HG02852 (cell line): ENCODE data around the gene CD80.
A peak's percentile ranks its signal among the peaks of the same experiment; 100 is the strongest.

ENCODE experiments used
- ATAC-seq: cut with Tn5 transposase; IDR thresholded peaks from one replicate; pipeline ENCODE4 v1.9.1; 2021; ENCODE audit warnings: mild to moderate bottlenecking, moderate library complexity; ENCODE audit not compliant: unreplicated experiment

The CD80 gene

DNA sequence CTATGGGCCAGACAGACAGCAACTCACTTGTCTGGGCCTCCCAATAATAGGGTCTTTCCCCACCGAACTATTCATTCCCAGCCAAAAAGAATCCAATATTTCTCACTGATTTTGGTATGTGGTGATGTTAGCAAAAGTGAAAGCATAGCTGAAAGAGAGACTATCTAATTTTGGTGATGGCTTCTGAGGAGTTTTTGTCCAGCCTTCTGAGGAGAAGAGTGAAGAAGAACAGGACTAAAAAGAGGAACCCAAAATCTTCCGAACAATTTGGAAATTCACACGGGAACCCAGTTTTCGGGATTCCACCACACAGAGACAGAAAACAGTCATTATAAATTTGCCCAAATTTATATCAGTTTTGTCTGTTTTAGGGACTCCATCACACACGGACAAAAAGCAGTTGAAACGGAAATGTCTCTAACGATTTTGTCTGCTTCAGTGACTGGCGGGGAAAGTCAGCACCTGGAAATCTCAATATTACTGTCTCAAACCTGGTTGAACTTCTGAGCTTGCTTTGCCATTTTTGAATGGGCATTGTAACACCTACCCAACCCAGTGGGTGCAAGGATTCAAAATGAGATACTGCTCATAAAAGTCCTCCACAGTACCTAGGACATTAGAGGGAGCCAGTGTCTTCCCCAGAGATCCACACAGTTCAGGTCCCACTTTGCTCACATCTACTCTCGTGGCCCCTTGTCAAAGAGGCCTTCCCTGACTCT is 9.1 kb downstream of the CD80 start:
- peak; percentile 38 for ATAC-seq

DNA sequence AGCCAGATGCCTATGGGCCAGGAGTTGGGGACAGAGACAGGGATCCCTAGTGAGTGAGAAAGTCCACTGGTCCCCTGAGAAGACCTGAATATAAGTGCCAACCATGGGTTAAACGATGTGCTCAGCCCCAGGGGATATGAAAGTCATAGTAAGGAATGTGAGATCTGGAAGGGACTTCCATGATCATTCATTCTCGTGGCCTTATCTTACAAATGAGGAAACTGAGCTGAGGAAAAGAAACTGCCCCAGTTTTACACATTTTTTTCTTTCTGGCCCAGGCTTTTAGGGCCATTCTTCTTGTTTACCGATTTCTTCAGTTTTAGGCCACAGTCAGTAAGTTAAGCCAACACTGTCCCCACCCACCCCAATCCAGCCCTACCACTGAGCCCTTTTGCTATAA is 11.1 kb downstream of the CD80 start:
- ATAC-seq, result no peak

DNA sequence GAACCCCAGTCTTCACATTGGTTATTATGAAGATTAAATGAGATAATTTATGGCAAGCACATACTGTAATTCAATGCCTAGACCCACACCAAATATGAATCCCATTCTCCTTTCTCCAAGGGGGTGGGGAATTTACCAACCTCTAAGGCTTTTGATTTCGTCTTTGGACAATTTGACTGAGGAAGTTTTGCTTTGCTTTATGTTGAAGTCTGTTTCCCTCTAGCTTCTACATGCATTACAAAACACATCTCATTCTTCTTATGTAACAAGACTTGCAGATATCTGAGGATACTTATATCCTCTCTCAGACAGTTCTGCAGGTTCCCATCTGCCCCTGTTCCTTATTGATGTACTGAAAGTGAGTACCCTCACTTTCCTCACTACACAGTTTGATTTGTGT is 12.2 kb downstream of the CD80 start:
- ATAC-seq, result no peak

DNA sequence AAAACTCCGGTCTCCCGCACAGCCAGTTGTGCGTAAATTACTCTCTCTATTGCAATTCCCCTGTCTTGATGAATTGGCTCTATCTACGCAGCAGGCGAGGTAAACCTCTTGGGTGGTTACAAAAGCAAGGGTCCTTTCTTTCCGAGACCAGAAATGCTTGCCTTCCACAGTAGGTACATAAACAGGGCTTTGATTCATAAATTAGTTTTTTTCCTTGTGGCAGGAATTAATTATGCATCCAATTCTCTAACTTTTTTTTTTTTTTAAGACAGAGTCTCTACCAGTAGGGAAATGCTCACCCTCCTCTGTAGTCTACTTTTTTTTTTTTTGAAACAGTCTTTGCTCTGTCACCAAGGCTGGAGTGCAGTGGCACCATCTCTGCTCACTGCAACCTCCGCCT is 16.3 kb downstream of the CD80 start:
- ATAC-seq, result no peak

DNA sequence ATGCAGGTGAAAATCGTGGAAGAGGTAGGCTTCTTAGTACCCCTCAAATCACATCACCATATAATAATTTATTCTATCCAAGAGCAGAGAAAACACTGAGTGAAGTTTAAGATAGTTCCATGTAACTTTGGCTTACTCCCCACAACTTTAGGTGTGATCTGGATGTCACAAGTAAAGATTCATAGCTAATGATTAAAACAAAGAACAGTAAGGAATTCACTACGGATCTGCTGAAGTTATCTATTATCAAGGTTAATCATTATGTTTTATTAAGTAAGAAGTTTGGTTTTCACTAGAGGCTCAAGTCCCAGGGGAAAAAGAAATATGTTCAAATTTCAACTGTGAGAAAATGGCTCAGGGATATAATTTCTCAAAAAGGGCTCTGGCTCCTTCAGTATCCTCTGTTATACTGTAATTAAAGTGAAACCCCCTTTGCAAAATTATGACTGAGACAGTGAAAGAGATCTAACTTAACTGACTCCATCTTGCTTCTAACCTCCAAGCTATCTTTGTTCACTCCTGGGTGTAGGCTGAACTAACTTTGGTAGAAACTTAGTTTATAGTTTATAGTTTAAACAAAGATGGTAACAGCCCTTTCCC is 17.1 kb downstream of the CD80 start:
- no peak for ATAC-seq

DNA sequence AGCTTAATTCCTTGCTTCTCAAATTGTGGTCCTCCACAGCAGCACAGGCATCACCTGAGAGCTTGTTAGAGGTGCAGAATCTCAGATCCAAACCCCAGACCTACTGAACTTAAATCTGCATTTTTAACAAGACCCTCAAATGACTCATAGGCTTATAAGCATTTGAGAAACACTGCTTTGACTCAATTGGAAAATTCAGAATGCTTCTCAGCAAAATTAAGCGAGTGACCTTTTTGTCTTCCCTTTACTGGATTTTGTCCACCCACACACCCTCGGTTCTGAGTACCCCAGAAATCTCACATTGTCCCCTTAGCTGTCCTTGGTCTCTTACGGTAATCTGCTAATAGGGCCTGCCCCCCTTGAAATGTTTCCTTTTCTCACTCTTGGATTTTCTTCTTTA is 17.9 kb downstream of the CD80 start:
- no peak for ATAC-seq

DNA sequence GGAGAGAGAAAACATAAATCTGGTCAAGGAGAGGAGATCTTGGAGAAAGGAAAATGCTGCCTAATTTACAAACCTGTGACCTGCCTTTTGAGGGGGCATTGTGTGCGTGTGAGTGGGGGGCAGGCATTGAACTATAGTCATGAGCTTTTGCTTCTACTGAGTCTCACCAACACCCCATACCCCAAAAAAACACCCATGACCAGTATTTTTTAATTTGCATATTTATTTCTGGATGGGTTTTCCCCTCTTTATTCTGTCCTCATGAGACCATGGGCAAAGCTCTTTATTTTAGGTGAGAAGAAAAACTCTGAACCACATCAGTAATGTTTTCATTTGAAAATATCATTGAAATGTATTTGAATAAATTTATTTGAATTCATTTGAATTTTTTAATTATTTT is 20.6 kb downstream of the CD80 start:
- ATAC-seq, result no peak

DNA sequence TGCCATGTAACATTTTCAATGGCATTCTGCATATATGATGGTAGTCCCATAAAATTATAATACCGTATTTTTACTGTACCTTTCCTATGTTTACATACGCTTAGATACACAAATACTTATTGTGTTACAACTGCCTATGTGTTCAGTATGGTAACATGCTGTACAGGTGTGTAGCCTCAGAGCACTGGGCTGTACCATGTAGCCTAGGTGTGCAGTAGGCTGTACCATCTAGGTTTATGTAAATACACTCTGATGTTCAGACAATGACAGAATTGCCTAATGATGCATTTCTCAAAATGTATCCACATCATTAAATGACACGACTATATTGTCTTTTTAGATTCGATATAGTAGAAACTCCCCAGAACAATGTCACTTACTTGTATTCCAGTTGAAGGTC is 22.7 kb downstream of the CD80 start:
- no peak for ATAC-seq

DNA sequence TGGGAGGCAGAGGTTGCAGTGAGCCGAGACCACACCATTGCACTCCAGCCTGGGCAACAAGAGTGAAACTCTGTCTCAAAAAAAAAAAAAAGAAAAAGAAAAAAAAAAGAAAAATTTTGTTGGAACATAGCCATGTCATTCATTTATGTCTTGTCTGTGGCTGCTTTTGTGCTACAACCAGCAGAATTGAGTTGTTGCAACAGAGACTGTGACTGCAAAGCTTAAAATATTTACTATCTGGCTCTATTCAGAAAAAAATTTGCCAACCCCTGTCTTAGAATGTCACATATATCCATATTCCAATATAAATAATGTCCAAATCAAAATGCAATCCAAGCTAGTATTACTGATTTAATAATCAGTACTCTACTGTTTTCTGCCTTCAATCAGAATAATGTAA is 25.1 kb downstream of the CD80 start:
- ATAC-seq, result no peak

DNA sequence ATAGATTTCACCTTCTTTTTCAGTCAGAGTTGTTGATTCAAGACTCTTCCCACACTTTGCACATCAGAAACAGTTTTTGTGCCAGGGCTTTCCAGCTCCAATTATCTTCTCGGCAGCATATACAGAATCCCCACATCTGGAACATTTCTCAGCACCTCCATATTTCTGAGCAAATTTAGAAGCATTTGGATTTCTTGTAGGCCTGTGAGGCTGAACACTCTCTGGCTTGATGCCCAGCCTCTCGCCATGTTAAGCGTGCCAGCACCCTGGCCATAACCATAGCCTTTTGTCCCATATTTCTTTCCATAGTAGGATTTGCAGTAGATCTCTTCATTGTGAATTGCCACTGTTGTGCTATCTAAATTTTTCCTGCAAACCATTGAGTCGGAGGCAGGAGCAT is 28.3 kb downstream of the CD80 start:
- ATAC-seq, result no peak

DNA sequence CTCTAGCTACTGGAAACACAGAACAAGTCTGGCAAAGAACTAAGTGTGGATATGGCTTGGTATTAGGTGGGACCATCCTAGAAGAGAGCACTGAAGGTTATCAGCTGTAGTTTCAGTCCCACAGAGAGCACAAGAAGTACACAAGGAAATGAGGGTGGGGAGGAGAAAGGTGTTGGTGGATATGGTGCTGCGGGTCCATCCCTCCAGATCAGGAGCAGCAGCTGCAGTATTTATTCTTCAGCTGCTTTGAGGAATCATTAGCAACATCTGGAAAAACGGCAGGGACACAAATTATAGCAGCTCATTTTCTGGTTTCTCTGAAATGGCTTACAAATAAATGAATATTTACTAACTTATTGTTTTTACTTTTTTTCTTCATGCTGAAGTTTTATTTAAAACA is 29.0 kb downstream of the CD80 start:
- ATAC-seq, result no peak

DNA sequence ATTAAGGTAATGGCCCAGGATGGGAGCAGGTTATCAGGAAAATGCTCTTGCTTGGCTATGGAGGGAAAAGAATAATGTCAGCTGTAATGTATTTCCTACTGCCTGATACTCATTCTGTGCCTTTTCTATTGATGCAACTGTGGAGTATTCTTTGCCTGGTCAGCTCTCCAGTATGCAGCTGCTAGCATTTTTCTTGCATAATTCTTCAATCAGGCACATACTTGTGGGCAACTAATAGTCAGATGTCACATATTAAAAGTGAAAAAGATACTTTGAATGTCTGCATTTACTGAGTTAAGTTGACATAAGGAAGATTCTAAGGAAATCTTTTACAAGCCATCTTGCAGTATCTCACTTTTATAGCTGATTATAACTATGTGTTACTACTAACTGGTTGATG is 29.5 kb downstream of the CD80 start:
- no peak for ATAC-seq

DNA sequence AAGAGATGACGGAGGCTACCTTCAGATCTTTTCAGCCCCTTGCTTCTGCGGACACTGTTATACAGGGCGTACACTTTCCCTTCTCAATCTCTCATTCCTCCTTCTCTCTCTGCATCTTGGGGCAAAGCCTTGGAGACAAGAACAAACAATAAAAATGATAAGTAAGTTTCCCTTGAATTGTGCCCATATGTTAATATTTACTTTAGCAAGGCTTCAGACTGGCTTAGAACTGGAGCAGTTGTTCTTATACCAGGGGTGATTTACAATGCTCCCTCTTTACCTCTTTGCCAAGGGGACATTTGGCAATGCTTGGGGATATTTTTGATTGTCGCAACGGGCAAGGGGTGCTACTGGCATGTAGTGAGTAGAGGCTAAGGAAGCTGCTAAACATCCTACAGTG is 31.7 kb downstream of the CD80 start:
- no peak for ATAC-seq

DNA sequence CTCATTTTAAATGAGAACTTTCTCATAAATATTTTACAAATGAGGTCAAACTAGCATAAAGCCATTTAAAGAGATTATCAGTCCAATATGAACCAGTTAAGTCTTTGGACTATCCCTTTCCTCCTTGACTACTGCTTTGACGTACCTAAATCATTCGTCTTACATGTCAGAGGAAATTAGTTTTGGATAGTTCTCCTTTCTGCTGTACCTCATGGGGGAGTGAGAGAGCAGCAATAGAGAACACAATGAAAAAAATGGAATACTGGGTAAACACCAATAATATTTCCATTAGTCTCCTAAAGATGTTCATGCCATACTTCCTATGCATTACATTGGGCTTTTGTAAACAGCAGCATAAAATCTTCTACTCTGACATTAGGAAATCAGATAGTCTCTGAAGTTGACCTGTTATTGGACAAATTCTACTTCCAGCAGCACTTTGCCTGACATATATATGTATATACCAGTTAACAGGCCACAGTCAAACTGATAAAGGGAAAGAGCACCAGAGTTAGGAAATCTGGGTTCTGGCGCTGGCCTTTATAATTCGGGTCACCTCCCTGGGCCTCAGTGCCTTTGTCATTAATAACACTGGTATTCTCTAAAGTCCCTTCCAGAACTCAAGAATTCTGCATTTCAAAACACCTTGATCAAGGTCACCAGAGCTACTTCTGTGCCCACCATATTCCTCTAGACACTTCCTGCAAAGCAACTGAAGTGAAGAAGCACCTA is 34.3 kb downstream of the CD80 start:
- ATAC-seq, result no peak

DNA sequence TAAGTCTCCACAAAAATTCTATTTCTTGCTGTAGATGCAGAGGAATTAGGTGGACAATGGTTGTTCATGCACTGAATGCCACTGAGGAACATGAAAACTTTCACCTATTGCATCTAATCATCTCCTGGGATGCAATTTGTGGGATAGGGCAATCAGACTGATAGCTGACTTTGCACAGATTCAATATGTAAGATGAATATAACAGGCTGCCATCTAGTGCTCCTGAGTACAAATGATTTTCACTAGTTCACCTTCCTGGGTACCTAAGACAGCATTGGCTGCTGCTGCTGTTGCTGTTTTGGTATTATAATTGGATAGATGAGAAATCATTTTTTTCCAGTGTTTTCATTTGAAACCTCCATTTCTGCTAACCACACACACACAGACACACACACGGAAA is 41.4 kb downstream of the CD80 start:
- ATAC-seq, result no peak

DNA sequence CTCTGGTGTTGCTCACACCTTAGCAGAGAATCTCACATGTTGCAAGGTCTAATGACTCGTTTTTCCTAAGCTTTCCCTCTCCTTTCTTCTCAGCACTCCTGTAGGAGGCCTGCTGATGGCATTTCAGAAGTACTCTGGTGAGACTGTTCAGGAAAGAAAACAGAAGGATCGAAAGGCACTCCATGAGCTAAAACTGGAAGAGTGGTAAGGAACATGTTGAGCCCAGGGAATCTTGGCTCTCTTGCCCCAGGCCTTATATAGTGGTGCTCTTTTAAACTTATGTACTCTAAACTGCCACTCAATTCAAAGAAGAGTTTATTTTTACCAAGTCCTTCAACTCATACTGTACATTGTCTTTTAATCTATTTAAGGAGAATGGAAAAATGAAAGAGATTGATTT is 42.3 kb downstream of the CD80 start:
- no peak for ATAC-seq

DNA sequence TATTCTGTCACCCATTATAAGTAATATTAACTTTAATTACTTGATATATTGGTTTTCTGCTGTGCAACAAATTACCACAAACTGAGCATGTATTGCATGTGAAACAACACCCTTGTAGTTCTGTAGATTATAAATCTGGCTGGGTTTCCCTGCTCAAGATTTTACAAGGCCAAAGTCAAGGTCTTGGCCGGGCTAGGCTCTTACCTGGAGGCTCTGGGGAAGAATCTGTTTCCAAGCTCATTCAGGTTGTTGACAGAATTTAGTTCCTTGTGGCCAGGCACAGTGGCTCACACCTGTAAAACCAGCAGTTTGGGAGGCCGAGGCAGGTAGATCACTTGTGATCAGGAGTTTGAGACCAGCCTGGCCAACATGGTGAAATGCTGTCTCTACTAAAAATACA is 44.8 kb downstream of the CD80 start:
- ATAC-seq, result no peak

DNA sequence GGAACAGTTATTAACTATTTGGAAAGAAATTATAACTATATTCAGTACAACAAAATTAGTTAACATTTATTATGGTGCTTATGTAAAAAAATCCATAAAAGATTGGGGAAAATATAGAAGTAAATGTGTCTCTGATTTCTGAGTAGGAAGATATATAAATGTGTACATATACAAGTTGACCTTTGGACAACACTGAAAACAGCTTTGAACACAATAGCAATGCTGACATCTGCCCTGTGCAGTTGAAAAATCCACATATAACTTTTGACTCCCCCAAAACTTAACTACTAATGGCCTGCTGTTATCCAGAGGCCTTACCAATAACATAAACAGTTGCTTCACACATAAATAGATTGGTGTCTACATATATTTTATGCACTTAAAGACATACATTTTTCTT is 48.7 kb downstream of the CD80 start:
- no peak for ATAC-seq

DNA sequence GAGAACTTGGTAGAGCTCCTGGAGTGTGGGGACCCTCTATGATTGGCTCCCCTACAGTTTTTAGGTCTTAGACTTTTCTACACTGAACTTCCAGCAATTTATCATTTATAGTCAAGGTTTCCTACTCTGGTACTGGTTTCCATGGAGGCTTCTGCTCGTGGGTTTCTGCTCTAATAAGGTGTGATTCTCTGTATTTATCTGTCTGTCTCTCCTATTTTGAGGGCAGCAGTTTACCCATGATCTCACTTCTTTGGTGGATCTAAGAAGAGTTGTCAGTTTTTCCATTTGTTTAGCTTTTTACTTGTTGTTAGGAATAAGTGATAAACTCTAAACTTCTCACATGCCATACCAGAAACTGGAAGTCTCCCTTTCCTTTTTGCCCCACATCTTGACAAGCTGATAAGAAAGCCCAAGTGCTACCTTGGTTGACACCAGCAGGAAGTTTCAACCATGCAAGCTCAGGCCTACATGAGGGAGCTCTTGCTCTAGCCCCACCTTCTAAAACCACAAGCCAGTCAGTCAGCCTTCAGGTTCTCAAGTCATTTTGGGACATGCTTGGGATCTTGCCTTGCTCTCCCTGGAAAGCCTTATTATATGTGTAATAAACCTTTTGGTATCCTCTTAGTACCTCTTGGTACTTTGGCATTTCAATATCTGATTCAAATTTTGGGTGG is 51.1 kb downstream of the CD80 start:
- peak; percentile 73 for ATAC-seq

DNA sequence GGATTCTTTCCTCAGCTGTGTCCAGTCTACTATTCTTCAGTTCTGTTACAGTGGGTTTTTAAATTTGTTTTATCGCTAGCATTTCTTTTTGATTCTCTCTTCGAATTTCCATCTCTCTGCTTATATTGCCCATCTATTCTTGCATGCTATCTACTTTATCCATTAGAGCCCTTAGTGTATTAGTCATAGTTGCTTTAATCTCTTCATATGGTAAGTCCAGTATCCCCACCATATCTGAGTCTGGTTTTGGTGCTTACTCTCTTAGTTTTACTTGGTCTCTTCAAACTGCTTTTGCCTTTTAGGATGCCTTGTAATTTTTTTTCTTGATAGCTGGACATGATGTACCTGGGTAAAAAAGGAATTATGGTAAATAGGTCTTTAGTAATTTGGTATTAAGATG is 52.0 kb downstream of the CD80 start:
- ATAC-seq, result no peak

DNA sequence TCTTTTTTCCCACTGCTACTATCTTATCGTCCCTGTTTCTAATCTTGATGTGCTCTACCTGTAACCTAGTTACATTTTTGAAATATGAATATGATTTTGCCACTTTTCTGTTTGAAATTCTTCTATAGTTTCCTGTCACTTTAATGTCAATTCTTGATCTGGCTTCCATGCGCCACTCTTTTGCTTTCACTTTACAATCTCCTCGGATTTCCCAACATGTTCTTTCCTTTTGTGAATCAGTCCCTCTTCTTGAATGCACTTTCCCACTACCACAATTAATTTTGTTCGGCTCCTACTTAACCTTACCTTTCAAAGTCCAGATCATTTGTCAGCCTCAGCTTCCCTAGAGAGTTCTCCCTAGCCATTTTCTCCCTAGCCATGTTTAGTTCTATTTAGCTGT is 52.8 kb downstream of the CD80 start:
- ATAC-seq, result no peak

DNA sequence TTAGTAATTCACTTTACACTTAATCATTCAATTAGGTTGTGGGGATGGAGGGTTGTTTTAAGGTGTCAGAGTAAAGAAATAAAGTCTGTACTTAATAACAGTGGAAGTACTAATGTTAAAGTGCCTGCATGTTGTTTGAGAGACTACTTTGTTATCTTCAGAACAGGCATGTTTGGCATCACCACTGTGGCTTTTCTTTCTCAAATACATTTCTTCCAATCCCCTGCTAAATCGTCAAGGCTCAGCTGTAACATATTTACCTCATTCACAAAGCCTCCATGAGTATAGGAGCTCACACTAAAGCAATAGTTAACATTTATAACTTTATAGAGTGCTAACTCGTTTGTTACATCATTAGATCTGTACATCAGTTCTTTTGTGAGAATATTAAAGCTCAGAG is 58.5 kb downstream of the CD80 start:
- ATAC-seq, result no peak
